ENCODE results near the gene GREB1. TPM values are rescaled to one million over a fixed set of nuclear protein-coding genes. Genes with fewer than 3 reads are reported as not detected.

The GREB1 gene
- total RNA-seq, 4 donors from 2014 or later = 8.1 to 74.3 (median 26.7) TPM

DNA sequence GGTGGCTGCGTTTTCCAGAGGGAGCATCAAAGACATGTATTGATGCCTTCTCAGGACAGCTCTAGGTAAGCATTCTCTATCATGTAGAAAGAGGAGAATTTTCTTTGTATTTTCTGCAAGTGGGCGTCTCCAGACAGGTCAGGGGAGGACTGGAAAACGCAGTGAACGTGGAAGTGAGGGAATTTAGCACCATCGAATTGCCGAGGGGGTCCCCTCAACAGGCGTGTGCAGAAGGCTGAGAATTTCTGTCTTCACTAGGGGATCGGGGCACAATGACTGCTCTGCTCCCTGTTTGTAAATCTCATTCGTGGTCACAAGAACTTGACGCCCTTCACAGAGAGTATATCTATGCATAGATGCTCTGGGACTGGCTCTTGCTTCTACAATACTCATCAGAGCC is 141.1 kb downstream of the GREB1 start:
- no peak for TF ChIP-seq POLR2A (IDR thresholded peaks at IDR 0.05)
- TF ChIP-seq CTCF (IDR thresholded peaks at IDR 0.05) = no peak
- no peak for TF ChIP-seq EP300 (IDR thresholded peaks at IDR 0.05)
- peaks cover 0 to 20% of the 10 kb centered on the region in 2 donors for H3K27me3 ChIP-seq
- H3K4me3 ChIP-seq = no peak overlapping the region
- WGBS, 2 donors = 71 to 76% methylated on average over 10 of the region's 10 CpGs
- no peak overlapping the region for H3K27ac ChIP-seq
- peaks cover 0 to 7% (median 0%) of the 10 kb centered on the region in 4 donors for H3K9me3 ChIP-seq
- DNase-seq (ENCODE audit: low spot score in 2 of 2) = no peak
- H3K36me3 ChIP-seq = no peaks in the 10 kb centered on the region
- H3K4me1 ChIP-seq = peaks cover 0 to 9% (median 3%) of the 10 kb centered on the region in 4 donors

DNA sequence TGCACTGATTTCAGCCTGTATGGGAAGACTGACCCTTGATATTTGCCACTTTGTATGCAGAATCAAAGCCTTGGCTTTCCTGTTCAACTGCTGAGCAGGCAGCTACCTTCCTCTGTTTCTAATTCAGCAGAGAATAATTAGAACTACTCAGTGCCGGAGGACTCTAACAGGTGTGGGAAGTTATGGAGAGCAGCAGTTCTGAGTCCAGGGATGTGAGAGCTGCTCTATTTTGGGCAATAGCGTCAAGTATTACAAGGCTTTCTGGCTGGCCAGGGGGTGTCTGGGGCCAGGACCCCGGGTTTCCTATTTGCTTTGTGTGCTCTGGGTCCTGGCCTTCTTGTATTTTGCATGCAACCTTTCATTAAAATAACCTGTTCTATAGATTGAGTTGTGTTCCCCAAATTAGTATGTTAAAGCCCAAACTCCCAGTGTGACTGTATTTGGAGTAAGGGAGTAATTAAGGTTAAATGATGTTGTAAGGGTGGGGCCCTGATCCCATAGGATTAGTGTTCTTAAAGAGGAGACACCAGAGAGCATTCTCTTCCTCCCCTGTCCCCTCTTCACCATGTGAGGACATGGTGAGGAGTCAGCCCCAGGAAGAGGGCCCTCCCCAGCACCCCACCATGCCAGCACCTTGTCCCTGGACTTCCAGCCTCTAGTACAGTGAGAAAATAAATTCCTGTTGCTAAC is 141.7 kb downstream of the GREB1 start:
- H3K27me3 ChIP-seq = peaks cover 0 to 14% of the 10 kb centered on the region in 2 donors
- no peak overlapping the region for H3K27ac ChIP-seq
- H3K4me3 ChIP-seq = no peak overlapping the region
- H3K36me3 ChIP-seq = no peaks in the 10 kb centered on the region
- TF ChIP-seq POLR2A (IDR thresholded peaks at IDR 0.05) (no peak), CTCF (IDR thresholded peaks at IDR 0.05) (no peak), EP300 (IDR thresholded peaks at IDR 0.05) (no peak)
- 58 to 77% methylated on average over 3 of the region's 3 CpGs for WGBS, 2 donors
- peaks cover 0 to 10% (median 7%) of the 10 kb centered on the region in 4 donors for H3K4me1 ChIP-seq
- H3K9me3 ChIP-seq = peaks cover 0 to 7% (median 0%) of the 10 kb centered on the region in 4 donors
- no peak for DNase-seq (ENCODE audit: low spot score in 2 of 2)

- Histone ChIP-seq H3K9me3 (peaks cover 0 to 7% (median 0%) of the 10 kb centered on the region in 4 donors), H3K27ac (no peak overlapping the region), H3K36me3 (no peaks in the 10 kb centered on the region), H3K4me3 (no peak overlapping the region), H3K4me1 (peaks cover 0 to 20% (median 17%) of the 10 kb centered on the region in 4 donors), H3K27me3 (peaks cover 0 to 5% of the 10 kb centered on the region in 2 donors)
- WGBS, 2 donors = 64 to 65% methylated on average over 11 of the region's 11 CpGs
- DNase-seq (ENCODE audit: low spot score in 2 of 2) = no peak
- TF ChIP-seq CTCF (IDR thresholded peaks at IDR 0.05) (no peak), EP300 (IDR thresholded peaks at IDR 0.05) (no peak), POLR2A (IDR thresholded peaks at IDR 0.05) (no peak)
Measured at GRCh38 chr2:11676640-11677039, 142.8 kb downstream of the GREB1 start.

GRCh38 chr2:11677136-11678055 is 143.6 kb downstream of the GREB1 start:
- 45 to 59% methylated on average over 24 to 27 of the region's 27 CpGs for WGBS, 2 donors
- Histone ChIP-seq H3K27ac (no peak overlapping the region), H3K9me3 (peaks cover 0 to 7% (median 0%) of the 10 kb centered on the region in 4 donors), H3K27me3 (peaks cover 0 to 4% of the 10 kb centered on the region in 2 donors), H3K4me1 (peaks cover 0 to 26% (median 22%) of the 10 kb centered on the region in 4 donors), H3K36me3 (no peaks in the 10 kb centered on the region), H3K4me3 (no peak overlapping the region)
- DNase-seq (ENCODE audit: low spot score in 2 of 2) = no peak
- TF ChIP-seq POLR2A (IDR thresholded peaks at IDR 0.05) = no peak
- no peak for TF ChIP-seq EP300 (IDR thresholded peaks at IDR 0.05)
- no peak for TF ChIP-seq CTCF (IDR thresholded peaks at IDR 0.05)

Data from tibial nerve (tissue), 4 donors.